Loucy (cell line): ENCODE measurements around the gene TSHR.

Source experiments
- H2AFZ ChIP-seq: fragments of 200-600 bp; sonication (generic); 2 replicates; pipeline ENCODE4 v1.6.0; 2016; ENCODE audit warnings: antibody characterized with exemption, mild to moderate bottlenecking, low read length, moderate library complexity
- H3F3A ChIP-seq: fragments of 200-600 bp; 2 replicates; pipeline ENCODE4 v1.6.0; 2016; ENCODE audit warnings: antibody characterized with exemption, low read depth, mild to moderate bottlenecking
- H3K27me3 ChIP-seq: fragments of 200-600 bp; sonication (generic); 2 replicates; pipeline ENCODE4 v1.6.1; 2014; ENCODE audit warnings: low read length, mild to moderate bottlenecking; ENCODE audit not compliant: insufficient read depth, poor library complexity, severe bottlenecking
- H3K36me3 ChIP-seq: fragments of 200-600 bp; sonication (generic); 2 replicates; pipeline ENCODE4 v1.6.1; 2016; ENCODE audit warnings: low read length; ENCODE audit not compliant: insufficient read depth
- H3K4me1 ChIP-seq: fragments of 200-600 bp; sonication (generic); 2 replicates; pipeline ENCODE4 v1.5.1; 2014; ENCODE audit warnings: low read length, mild to moderate bottlenecking; ENCODE audit not compliant: insufficient read depth, poor library complexity, severe bottlenecking
- H3K4me2 ChIP-seq: fragments of 200-600 bp; sonication (generic); 2 replicates; pipeline ENCODE4 v1.6.0; 2014; ENCODE audit warnings: antibody characterized with exemption, low read length, low read depth, mild to moderate bottlenecking; ENCODE audit not compliant: poor library complexity, severe bottlenecking
- H3K4me3 ChIP-seq: fragments of 200-600 bp; sonication (generic); 2 replicates; pipeline ENCODE4 v1.5.1; 2014; ENCODE audit warnings: low read length, mild to moderate bottlenecking, mixed read lengths; ENCODE audit not compliant: poor library complexity, severe bottlenecking
- H3K79me2 ChIP-seq: fragments of 200-600 bp; sonication (generic); 2 replicates; pipeline ENCODE4 v1.6.1; 2014; ENCODE audit warnings: low read length; ENCODE audit not compliant: insufficient read depth
- H3K9ac ChIP-seq: fragments of 200-600 bp; sonication (generic); 2 replicates; pipeline ENCODE4 v1.6.0; 2014; ENCODE audit warnings: mild to moderate bottlenecking, low read depth, low read length, moderate library complexity; ENCODE audit not compliant: poor library complexity, severe bottlenecking
- H3K9me2 ChIP-seq: fragments of 200-600 bp; sonication (generic); replicated peaks from 2 replicates; pipeline ENCODE4 v1.6.1; 2016; ENCODE audit warnings: low read depth, low read length, mixed read lengths
- H3K9me3 ChIP-seq: fragments of 200-600 bp; sonication (generic); 2 replicates; pipeline ENCODE4 v1.6.1; 2014; ENCODE audit warnings: mild to moderate bottlenecking, antibody characterized with exemption, low read length, low read depth; ENCODE audit not compliant: insufficient read depth
- H4K20me1 ChIP-seq: fragments of 200-600 bp; sonication (generic); 2 replicates; pipeline ENCODE4 v1.6.0; 2014; ENCODE audit warnings: antibody characterized with exemption, low read length, mild to moderate bottlenecking; ENCODE audit not compliant: insufficient read depth, poor library complexity, severe bottlenecking
- EZH2phosphoT487 ChIP-seq: fragments of 200-600 bp; IDR thresholded peaks from 2 replicates; pipeline ENCODE4 v1.6.1; 2018; ENCODE audit warnings: antibody characterized with exemption, mild to moderate bottlenecking, moderate library complexity, borderline replicate concordance
- TF ChIP-seq, protein P1 (sequence below): fragments of 200-600 bp; sonication (generic); conservative IDR thresholded peaks from 2 replicates; pipeline ENCODE4 v1.5.1; 2014; ENCODE audit warnings: mild to moderate bottlenecking, antibody characterized with exemption, low read length

TSHR gene

DNA sequence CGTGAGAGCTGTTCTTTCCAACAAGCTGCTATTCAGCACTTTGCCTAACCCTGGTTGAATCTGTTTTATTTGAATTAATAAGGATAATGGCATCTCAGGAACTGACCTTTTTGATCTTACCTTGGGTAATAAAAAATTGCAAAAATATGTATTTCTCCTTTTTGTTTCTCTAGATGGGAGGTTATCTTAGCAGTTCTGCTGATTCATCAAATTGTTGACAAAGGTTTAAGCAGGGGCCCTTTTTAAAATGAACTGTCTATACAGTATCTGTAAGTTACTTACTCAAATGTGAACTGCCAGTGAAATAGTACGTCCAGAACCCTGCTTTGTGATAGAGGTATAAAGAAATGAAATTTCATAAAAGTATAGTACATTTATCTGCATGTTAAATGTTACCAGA is 681 bp downstream of the TSHR start:
- no peaks in the 10 kb centered on the region for H4K20me1 ChIP-seq
- peak overlapping the region; percentile 73 for H3K9ac ChIP-seq
- no peaks in the 10 kb centered on the region for H3K36me3 ChIP-seq
- H3K9me3 ChIP-seq = no peaks in the 10 kb centered on the region
- TF ChIP-seq, protein P1, sequence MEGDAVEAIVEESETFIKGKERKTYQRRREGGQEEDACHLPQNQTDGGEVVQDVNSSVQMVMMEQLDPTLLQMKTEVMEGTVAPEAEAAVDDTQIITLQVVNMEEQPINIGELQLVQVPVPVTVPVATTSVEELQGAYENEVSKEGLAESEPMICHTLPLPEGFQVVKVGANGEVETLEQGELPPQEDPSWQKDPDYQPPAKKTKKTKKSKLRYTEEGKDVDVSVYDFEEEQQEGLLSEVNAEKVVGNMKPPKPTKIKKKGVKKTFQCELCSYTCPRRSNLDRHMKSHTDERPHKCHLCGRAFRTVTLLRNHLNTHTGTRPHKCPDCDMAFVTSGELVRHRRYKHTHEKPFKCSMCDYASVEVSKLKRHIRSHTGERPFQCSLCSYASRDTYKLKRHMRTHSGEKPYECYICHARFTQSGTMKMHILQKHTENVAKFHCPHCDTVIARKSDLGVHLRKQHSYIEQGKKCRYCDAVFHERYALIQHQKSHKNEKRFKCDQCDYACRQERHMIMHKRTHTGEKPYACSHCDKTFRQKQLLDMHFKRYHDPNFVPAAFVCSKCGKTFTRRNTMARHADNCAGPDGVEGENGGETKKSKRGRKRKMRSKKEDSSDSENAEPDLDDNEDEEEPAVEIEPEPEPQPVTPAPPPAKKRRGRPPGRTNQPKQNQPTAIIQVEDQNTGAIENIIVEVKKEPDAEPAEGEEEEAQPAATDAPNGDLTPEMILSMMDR = no peak
- no peak for TF ChIP-seq EZH2phosphoT487
- H3K4me2 ChIP-seq = peak overlapping the region; percentile 86
- no peaks in the 10 kb centered on the region for H3K9me2 ChIP-seq
- H3K27me3 ChIP-seq = no peaks in the 10 kb centered on the region
- no peaks in the 10 kb centered on the region for H3F3A ChIP-seq
- H3K4me3 ChIP-seq = peak overlapping the region; percentile 84
- H3K4me1 ChIP-seq = peaks cover 35% of the 10 kb centered on the region
- peaks cover 5% of the 10 kb centered on the region; the same call in 1 of the 2 replicates for H3K79me2 ChIP-seq
- H2AFZ ChIP-seq = no peak overlapping the region

- no peaks in the 10 kb centered on the region for H3K27me3 ChIP-seq
- H3K4me2 ChIP-seq = peak overlapping the region; percentile 86
- H3K4me3 ChIP-seq = peak overlapping the region; percentile 84
- peak overlapping the region; percentile 73 for H3K9ac ChIP-seq
- peaks cover 35% of the 10 kb centered on the region for H3K4me1 ChIP-seq
- H3K79me2 ChIP-seq = peaks cover 5% of the 10 kb centered on the region; the same call in 1 of the 2 replicates
- no peaks in the 10 kb centered on the region for H3K9me3 ChIP-seq
- no peak overlapping the region for H2AFZ ChIP-seq
- H3F3A ChIP-seq = no peaks in the 10 kb centered on the region
- H3K9me2 ChIP-seq = no peaks in the 10 kb centered on the region
- TF ChIP-seq EZH2phosphoT487 = no peak
- TF ChIP-seq, protein P1 = no peak
- H3K36me3 ChIP-seq = no peaks in the 10 kb centered on the region
- no peaks in the 10 kb centered on the region for H4K20me1 ChIP-seq
These were observed 1.5 kb downstream of the TSHR start for GRCh38 chr14:80956922-80957321.

DNA sequence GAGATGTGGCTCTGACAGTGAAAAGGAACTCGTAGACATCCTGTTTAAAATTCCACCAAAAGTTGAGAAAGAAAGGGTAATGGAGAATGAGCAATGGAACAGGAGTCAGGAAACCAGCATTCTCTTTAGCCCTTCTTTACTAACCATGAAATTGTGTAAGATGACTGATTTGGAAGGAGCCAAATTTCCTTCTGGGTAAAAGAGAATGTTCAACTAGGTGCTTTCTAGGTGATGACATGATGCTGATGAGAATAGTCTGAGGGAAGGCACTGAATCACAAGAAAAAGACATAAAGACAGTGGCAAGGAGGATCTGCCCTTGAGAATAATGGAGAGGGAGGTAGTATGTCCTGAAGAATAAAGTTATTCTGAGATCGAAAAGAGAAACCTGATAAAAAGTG is 2.2 kb downstream of the TSHR start:
- peak overlapping the region; percentile 73 for H3K9ac ChIP-seq
- TF ChIP-seq, protein P1 = no peak
- no peak for TF ChIP-seq EZH2phosphoT487
- no peaks in the 10 kb centered on the region for H4K20me1 ChIP-seq
- H3K4me1 ChIP-seq = peaks cover 35% of the 10 kb centered on the region
- peak overlapping the region; percentile 50 for H3K4me3 ChIP-seq
- H3K9me3 ChIP-seq = no peaks in the 10 kb centered on the region
- no peaks in the 10 kb centered on the region for H3K36me3 ChIP-seq
- H3K79me2 ChIP-seq = peaks cover 5% of the 10 kb centered on the region; the same call in 1 of the 2 replicates
- peak overlapping the region; percentile 51; the same call in 1 of the 2 replicates for H2AFZ ChIP-seq
- peak overlapping the region; percentile 86 for H3K4me2 ChIP-seq
- H3K27me3 ChIP-seq = no peaks in the 10 kb centered on the region
- no peaks in the 10 kb centered on the region for H3F3A ChIP-seq
- H3K9me2 ChIP-seq = no peaks in the 10 kb centered on the region
